GM19240 (cell line): ENCODE measurements around the gene BUB3.

Source experiments
- DNase-seq: peaks from one replicate; pipeline ENCODE4 v3.0.0; 2011; ENCODE audit warnings: low spot score; ENCODE audit not compliant: insufficient read length

Gene BUB3

GRCh38 chr10:123140983-123141390 is 13.2 kb upstream of the BUB3 start:
- no peak for DNase-seq

DNA sequence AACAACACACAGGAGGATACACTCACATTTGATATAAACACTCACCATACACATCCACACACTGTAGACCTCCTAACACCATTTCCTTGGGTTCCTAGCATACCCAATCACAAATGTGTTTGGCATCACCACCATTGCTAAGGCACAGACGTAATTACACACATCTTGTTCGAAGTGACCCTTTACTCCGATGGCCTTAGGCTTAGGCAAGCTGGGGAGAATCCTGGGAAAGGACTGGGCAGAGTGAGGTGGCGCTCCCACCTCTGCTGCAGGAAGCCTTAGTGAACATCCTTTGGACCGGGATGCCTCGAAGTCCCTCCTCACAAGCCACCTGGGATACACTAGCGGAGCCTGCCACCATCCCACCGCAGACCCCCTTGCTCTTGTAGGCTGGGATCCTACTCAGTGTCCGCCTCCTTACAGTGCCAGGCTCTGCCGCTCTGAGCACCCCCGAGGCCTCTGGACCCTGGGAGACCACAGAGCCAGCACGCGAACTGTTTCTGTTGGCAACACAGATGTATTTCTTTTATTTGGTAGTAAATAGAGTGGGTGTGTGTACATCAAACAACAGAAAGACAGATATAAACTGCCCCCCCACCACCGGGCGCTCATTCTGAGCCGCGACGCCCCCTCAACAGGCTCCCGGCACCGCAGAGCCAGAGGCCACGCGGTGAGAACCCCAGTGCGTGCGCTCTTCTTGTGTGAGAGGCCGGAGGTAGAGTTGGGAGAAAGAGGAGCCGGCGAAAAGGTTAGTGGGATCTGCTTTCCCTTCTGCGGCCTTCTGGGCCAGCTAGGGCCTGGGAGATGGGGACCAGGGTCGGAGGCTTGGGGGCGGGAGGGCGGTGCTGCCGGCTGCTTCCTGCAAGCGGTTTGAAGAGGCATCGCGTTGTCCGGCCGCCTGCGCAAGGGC is 12.2 kb upstream of the BUB3 start:
- DNase-seq, result no peak

GRCh38 chr10:123142701-123143161 is 11.5 kb upstream of the BUB3 start:
- DNase-seq, result no peak

DNA sequence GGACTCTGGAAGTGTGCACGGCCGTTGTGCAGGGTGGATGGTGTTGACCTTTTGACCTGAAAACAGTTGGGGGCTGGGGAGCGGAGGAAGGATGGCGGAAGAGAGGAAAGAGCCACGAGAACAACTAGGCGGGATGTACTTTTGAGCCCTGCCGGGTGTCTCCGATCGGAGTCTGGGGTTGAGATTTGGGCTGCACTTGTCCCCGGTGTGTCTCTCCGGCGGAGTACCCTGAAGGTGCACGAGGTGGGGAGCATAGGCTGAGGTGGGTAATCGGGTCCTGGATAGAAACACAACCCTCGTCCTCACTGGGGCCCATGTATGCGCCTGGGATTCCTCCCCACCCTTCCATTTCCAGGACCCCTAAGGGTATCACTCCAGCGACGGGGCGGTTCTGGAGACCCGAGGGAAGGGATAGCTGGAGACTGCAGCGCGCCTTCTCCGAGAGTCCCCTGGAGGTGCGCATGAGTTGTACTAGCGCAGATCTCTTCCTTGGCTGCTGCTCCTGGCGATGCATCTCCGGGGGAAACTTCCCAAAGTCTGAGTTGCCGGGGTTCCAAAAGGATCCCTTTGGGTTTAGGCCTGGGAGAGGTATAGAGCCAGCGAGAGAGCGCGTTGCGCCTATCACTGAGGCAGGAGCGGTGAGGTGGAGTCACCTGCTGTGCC is 10.9 kb upstream of the BUB3 start:
- DNase-seq, result no peak

- DNase-seq, result no peak
Measured at GRCh38 chr10:123143825-123144168, 10.4 kb upstream of the BUB3 start.

DNA sequence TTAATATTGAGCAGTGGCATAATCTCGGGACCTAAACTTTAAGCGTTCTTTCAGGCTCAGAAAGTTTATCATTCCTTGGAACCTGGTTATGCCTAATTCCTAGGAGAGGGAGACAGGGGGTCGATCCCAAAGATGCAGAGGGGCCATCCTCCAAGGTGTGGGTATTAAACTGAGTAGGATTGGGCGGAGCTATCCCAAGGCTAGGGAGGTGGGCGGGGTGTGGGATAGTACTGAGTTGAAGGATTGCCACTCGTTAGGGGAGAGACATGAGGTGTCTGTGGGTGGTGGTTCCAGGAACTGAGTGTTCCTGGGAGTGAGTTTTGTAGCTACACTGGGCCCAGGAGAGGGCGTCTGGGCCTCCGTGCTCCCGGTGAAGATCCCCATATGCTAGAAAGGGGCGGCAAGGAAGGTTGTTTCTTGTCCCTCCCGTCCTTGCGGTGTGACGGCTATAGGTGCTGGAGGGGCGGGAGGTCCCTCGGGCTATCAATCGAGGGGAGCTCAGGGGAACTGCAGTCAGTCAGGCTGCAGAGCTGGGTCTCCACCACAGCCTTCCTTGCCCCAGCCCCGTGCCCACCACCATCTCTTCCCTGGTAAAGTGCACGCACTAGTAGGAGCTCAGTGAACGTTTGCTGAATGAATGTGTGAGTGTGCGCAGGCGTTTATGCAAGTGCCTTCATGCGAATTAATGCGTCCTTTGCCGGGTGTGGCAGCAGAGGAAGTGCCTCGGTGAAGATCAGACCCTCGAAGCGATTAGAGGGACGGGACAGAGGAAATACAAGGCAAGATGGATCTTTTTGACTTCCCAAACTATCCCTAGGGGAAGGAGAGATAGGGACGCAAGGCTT is 9.3 kb upstream of the BUB3 start:
- DNase-seq, result no peak

DNA sequence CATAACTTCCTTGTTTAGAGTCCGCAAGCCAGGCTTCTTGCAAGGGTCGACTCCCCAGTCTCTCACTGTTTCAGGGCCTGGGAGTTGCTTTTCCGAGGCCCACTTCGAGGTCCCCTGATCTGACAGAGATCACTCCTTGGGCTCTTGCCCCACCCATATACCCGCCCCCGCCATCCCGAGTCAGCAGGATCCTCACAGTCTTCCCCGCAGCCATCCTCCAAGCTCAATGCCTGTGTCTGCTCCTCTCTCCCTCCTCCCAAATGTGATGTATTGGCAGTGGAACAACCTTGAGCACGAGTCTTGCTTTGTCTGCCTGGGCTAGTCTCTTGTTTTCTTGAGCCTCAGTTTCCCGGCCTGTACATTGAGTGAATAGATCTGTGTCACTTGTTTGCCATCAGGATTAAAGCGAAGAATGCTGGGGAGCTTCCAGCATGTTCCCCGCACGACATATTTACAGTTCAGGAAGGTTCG is 8.6 kb upstream of the BUB3 start:
- no peak for DNase-seq

GRCh38 chr10:123146013-123146893 is 7.9 kb upstream of the BUB3 start:
- DNase-seq, result no peak

DNA sequence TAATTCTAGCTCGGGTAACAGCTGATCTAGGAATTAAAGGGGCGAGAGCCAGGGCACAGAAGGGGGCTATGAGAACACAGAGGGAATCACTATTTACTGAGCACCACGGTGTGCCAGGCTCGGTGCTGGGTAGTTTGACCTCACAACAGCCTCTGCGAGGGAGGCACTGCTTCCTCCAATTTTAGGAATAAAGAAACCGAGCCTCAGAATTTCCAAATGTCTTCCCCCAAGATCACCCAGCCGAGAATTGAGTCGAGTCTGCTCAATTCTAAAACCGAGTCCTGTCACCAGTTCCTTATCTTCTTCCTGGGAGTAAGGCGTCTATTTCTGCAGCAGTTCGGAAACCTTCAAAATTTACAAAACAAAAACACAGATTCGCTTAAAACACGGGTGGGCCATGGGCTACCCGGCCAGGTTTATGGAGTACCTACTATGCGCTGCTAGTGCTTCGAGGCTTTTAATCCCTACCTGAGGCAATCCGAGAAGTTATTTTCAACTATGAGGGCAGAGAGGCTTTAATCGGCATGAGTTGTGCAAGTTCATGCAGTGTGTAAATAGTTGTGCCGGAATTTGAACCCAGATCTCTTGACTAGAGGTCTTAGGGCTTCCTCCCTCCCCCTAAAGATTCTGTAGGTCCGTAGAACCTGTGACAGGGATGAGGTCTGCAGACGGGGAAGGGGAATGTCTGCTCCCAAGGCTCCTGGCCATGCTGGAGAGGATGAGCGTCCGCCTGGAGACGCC is 7.1 kb upstream of the BUB3 start:
- DNase-seq, result no peak

- no peak for DNase-seq
Measured at GRCh38 chr10:123147635-123148413, 6.4 kb upstream of the BUB3 start, which contains the start of gene HMX2. TSS of gene HMX2 (plus strand) at chr10:123148136. CDS start at chr10:123148379, 243 bp downstream.

DNA sequence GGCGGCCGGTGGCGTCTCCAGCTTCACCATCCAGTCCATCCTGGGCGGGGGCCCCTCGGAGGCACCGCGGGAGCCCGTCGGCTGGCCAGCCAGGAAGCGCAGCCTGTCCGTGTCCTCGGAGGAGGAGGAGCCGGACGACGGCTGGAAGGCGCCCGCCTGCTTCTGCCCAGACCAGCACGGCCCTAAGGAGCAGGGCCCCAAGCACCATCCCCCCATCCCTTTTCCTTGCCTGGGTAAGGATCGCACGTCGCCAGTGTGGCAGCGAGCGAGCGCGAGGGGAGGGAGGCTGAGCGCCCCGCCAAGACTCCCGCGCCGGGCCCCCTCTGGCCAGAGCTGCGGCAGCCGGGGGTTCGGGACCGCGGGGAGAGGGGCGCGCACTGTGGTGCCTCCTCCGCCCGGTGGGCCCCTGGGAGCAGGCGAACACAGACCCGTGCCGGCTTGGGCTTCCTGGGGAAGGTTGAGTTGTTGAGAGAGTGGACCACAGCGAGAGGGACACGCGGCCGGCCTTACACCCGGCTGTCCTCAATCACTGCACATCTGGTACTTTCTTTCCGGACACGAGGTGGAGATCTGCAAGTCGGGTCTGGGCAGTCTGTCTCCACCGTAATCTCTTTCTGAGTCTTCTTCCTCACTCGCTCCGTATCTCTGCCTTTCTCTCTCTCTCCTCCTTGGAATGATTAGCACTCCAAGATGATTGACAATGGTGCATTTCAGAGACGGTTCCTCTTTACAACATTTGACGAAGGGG is 5.6 kb upstream of the BUB3 start:
- DNase-seq, result no peak

DNA sequence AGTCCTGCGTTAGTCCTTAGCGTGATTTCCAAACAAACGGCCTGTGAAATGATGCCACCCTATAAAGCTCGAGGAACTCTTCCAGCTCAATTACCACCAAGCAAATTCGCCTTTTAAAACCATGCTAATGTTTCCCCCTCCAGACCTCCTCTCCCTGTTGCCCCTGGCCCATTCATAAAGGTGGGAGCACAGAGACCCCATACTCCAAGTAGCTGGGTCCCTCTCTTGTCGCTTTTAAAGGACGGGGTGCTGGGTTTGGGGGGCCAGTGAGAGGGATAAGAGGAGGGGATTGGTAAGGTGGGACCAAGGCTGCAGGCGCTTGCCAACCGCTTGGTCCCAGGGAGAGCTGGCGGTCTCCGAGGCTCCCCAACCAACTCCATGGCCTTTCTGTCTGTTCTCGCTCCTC is 5.0 kb upstream of the BUB3 start:
- no peak for DNase-seq

DNA sequence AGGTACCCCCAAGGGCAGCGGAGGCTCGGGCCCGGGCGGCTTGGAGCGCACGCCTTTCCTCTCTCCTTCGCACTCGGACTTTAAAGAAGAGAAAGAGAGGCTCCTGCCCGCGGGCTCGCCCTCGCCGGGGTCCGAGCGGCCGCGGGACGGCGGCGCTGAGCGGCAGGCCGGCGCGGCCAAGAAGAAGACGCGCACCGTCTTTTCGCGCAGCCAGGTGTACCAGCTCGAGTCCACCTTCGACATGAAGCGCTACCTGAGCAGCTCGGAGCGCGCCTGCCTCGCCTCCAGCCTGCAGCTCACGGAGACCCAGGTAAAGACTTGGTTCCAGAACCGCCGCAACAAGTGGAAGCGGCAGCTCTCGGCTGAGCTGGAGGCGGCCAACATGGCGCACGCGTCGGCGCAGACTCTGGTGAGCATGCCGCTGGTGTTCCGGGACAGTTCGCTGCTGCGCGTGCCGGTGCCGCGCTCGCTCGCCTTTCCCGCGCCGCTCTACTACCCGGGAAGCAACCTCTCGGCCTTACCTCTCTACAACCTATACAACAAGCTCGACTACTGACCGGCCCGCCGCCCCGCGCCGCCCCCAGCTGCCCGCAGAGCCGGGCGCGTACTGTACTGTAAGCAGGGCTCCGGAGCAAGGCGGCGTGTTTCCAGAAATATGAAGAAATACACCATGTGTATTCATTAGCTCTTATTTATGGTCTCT is 4.5 kb upstream of the BUB3 start:
- no peak for DNase-seq

GRCh38 chr10:123150271-123150985 is 3.8 kb upstream of the BUB3 start:
- DNase-seq, result no peak

- no peak for DNase-seq
Measured at GRCh38 chr10:123150986-123151736, 3.0 kb upstream of the BUB3 start.

GRCh38 chr10:123151737-123152135 is 2.5 kb upstream of the BUB3 start:
- no peak for DNase-seq
